Activated gamma-delta T cell treated with Interleukin-2 at 50 U/mL for 16 hours (primary cell): ENCODE results near the gene KIF1A.

Experiments
- DNase-seq: peaks from one replicate; pipeline ENCODE4 v3.0.0-alpha.2; 2020

Gene KIF1A

DNA sequence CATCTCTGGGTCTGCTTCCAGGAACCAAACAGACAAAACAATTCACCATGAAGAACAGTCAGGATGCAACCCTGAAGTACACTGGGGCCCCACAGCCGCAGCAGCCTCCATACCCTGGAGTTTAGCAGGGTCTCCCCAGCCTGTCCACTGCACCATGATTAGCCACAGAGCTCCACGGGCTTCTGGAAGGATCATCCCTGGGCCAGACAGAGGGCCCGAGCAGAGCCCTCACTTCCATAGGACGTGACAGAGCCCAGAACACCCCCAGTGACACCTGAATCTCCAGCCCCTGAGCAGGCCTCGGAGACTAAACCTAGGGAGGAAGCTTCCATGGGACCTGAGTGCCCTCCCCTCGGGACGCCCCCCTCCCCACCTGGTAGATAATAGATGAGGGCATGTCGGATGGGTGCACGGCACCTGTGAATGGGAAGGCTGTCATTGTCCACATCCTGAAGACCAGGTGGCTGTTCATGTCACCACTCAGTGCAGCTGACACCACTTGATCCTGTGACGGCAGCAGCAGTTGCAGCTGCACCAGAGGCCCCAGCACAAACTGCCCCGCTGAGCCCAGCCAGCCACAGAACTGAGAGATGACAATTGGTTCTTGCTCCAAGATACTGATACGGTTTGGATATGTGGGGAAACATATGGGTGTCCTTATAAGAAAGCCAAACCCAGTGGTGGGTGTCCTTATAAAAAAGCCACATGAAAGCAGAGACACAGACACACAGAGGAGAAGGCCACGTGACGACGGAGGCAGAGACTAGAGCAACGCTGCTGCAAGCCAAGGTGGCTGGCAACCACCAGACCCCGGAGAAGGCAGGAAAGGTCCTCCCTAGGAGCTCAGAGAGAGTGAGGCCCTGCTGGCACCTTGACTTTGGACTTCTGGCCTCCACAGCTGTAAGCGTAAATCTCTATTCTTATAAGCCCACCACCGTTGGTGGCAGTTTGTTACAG, 23.2 kb downstream of the KIF1A start:
- no peak for DNase-seq

DNA sequence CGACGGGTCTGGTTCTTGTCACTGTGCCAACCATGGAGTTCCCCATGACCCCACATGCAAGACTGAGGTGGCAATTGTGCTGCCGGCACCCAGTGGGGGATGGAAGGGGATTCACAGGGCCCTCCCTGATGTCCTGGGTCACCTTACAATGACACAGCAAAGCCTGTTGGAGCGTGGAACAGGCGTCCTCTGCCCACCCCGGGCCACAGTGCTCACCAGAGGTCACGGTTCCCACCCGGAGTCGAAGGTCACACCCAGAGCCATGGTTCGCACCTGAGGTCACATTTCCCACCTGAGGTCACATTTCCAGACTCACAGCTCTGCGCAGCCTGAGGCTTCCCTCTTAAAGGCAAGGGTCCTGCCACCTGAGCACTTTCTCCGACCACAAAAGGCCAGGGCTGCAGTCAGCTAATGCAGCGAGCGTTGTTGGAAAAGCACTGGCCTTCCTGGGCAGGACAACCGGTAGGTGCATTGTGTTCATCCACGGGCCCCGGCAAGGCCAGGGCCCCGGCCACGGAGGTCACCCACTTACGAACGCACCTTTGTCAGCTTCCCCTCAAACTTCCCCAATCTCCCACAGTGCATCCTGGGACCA, 24.0 kb downstream of the KIF1A start:
- no peak for DNase-seq

DNA sequence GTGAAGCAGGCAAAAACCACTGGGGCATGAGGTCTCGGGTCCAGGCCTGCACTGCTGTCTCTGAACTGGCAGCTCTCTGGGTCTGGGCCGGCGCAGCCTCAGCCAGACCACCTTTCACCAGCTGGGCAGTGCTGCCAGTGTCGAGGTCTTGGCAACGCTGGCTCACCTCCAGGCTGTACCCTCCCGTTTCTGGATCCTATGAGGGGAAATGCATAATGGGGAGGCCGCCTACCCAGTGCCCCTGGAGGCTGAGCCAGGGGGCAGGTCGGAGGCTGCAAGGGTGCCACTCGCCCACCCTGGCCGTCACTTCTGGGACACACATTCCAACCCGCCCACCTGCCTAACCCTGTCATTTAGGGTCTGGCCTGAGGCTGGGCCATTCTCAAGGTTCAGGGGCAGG, 24.6 kb downstream of the KIF1A start:
- DNase-seq: no peak

DNA sequence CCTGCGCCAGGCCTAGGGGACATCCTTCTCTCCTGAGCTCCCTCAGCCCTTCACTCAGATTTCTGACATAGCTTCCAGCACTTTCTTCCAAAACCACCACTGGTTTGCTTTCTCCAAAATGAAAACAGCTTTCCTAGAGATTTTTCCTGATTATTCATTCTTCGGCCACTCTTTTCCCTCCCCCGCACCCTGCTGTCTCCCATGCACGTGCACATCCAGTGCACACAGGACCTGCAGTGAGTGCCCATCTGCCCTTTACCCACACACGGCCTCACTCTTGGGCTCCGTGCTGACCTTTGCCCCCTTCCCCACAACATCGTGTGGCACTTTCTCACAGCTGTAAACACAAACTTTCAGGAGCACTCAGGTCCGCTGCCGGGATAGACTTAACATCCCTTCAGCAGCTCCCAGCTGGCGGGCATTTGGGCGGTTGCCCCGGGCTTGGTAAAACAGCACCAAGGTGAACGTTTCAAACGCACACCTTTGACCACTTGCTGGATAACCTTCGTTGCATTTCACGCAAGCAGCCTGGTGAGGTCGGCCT, 25.8 kb downstream of the KIF1A start:
- no peak for DNase-seq

DNA sequence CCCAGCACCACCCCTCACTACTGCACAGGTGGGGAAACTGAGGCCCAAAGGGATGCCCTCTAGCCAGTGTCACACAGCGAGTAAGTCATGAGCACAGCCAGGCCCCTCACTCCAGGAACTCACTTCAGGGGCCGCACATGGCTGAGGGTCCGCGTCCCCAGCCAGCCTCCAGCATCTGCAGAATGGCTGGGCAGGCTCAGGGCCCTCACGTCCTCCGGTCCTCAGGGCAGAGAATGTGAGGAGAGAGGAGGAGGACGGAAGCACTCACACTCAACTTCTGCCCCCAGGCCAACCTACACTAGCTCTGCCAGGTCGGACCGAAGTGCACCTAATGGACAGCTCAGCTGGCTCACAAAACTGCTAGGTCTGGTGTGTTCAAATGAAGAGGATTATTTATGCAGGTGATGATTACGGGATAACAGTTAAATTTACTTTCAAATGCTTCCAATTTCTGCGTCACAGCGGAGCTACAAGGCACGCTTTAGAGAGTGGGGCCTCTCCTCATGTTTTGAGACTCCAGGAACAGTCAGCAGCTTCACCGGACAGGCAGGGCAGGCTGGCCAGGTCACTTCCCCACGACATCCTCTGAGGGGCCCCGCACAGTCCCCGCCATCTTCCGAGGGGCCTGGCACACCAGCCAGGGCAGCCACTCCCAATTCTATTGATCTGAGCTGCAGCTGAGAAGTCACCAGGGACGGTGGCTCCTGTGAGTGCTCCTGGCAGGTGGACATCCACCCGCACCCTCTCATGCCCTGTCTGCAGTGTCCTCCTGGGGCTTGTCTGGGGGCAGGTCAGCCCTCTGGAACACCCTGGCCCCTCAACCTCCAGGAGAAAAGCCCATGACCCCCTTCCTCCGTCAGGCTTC, 26.5 kb downstream of the KIF1A start:
- no peak for DNase-seq

DNA sequence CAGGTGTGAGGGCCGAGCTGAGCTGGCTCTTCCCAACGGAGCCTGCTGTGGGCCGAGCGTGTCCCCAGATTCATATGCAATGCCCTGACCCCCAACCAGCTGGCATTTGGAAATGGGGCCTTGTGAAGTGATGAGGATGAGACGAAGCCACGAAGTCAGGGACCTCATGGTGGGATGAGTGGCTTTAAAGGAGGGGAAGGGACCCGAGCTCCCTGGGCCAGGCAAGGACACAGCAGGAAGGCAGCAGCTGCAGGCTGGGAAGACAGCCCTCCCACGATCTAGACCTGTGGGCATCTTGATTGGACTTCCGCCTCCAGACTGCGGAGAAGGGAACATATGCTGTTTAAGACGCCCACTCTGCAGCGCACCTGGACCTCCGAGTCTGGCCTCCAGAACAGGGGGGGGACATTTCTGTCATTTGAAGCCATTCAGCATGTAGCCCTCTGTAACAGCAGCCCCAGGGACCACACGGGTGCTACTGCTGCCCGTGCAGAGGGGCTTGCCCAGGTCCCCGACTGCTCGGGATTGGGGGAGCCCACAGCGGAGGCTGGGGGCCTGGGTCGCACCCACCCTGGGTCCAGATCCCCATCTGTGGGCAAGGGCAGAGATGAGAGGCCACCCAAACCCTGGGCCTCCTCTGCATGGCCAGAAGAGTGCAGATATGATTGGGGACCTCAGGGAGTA, 27.2 kb downstream of the KIF1A start:
- DNase-seq: no peak

DNA sequence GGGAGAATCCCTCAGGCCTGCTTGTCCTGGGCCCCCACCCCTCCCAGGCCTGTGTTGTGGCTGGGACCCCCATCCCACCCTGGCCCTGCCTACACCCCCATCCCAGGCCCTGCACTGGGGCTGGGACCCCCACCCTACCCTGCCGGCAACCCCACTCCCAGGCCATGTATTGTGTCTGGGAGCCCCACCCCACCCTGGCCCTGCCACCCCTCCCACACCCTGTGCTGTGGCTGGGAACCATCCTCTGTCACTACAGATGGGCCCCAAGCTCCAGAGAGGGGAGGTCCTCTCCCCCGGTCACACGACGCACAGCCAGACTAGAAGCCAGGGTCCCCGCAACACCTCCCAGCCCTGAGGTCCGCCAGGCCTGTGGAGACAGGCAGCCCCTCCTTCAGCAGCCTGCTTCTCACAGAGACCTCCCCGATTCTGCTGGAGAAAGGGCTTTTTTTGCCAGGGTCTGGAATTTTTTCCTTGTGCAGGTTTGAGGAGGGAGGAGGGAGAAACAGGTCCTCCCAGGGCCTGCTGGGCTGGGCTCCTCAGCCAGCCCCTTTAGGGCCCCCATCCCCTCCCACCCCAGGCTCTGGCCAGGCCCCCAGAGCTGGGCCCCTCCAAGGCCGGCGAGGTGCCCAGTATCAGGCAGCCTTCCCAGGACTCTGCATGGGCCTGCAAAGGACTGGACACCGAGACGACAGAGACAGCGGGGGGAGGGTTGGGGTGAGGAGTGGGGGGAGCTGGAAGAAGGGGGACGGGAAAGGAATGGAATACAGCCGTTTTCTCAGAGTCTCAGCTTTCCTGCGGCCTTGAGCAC, 28.0 kb downstream of the KIF1A start:
- no peak for DNase-seq

DNA sequence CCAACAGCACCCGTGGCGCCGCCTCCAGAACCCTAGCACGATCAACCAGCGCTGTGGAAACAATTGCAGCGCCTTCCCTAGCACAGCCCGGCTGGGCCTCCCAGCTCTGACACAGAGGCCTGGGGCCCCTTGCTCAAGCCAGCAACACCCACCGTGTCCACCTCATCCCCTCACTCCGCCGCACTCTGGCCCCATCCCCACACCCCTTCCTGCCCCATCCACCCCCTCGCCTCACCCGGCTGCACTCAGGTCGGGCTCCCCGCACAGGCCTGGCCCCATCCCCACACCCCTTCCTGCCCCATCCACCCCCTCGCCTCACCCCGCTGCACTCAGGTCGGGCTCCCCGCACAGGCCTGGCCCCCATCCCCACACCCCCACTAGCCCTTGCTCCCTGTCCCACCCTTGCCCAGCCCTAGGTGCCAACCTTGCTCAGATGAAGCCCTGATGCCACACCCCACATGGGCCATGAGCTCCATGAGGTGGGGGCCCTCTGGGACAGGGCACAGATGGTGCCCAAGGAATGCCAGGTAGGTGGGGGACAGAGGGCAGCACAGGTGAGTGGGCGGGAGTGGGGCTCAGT, 28.7 kb downstream of the KIF1A start:
- DNase-seq: no peak

DNA sequence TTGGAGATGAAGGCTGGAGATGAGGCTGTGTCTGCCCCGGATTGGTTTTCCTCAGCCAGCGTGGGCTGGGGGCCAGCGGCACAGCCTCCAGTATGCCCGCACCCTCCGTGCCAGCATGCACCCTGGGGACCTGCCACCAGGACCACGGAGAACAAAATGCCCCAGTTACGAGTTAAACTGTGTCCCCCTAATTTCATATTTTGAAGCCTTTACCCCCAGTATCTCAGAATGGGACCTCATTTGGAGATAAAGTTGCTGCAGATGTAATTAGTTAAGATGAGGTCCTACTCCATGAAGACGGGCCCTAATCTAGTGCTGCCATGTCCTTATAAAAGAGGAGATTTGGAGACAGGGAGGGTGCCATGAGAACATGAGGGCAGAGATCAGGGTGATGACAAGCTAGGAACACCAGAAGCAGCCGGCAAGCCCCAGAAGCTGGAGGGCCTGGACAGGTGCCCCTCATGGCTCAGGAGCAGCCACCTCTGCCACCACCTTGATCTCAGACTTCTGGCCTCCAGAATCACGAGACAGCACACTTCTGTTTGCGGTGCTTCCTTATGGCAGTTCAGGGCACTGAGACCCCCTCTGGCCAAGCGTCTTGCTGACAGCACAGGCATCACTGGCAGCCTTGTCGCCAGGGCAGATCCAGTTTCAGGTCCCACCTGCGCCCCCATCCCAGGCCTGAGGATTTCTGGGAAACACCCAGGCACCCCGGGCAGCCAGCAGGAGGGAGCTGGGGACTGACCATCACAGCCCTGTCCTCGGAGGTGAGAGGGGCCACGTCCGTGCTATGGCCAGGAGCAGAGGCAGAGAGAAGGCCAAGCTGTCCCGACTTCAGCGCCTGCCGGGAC, 29.4 kb downstream of the KIF1A start:
- no peak for DNase-seq

DNA sequence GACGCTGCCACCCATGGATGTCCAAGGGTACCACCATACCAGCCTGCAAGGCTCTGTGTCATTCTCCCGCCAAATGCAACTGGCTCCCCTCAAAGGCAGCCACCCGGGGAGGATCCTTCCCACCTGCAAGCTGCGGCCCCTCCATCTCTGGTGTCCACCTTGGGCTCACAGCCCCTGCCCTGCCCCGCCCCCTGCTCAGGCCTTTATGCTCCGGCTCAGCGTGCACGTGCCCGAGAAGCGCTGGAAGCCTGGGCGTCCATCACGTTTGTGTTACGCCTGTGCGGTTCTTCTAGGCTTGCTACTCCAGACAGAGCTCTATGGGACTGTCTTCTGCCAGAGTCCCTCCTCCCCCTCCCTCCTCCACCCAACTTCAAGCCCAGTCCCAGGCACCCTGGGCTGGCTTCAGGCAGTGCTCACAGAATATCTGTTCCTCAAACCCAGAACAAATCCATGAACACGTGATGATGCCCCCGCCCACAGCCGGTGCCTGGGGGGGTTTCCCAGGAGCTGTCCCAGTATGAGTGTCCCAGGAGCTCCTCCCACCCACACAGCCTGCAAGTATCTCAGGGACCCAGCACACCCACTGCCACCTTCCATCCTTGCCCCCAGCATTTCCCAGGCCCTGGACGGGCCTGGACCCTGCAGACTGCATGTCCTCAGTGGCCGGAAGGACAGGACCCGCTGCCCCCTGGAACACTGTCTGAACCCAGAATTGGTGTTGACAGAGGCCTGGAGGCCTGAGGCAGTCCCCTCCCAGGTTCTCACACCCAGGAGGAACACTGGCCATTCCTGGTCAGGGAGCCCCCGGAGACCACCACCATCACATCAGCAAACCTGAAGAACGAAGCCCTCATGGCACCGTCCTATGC, 30.3 kb downstream of the KIF1A start:
- DNase-seq: no peak

DNA sequence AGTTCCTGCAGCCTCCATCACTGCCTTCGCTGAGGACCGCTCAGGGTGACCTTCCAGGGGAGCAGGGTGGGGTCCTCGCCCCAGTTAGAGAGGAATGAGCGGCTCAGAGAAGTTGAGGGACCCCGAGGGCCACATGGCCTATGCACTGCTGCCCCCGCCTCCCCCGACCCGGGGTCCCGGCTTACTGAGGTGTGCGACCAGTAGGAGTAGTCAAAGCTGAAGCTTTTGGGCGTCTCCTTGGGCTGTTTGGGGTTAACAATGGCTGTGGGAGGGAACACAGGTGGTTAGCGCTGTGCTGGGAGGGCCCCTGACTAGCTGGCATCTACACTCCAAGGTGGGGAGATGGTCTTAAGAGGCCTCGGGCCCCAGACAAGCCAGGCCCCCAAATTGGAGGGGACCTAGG, 31.0 kb downstream of the KIF1A start:
- DNase-seq: no peak

DNA sequence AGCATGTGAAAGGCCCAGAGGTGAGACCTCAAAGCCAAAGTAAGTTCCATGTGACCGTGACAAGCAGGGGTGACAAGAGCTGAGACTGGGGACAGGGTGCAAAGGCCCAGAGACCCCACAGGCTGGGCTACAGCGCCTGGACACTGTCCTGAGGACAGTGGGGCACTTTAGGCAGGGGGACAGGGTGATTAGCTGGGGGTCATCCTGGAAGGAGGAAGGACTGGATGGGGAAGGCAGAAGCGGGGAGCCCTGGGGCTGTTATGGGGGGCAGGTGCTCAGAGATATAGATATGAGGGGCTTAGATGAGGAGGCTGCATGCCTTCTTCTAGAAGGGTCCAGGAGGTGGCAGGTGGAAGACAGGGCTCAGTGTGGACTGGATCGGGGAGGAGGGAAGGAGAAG, 31.5 kb downstream of the KIF1A start:
- DNase-seq: no peak

DNA sequence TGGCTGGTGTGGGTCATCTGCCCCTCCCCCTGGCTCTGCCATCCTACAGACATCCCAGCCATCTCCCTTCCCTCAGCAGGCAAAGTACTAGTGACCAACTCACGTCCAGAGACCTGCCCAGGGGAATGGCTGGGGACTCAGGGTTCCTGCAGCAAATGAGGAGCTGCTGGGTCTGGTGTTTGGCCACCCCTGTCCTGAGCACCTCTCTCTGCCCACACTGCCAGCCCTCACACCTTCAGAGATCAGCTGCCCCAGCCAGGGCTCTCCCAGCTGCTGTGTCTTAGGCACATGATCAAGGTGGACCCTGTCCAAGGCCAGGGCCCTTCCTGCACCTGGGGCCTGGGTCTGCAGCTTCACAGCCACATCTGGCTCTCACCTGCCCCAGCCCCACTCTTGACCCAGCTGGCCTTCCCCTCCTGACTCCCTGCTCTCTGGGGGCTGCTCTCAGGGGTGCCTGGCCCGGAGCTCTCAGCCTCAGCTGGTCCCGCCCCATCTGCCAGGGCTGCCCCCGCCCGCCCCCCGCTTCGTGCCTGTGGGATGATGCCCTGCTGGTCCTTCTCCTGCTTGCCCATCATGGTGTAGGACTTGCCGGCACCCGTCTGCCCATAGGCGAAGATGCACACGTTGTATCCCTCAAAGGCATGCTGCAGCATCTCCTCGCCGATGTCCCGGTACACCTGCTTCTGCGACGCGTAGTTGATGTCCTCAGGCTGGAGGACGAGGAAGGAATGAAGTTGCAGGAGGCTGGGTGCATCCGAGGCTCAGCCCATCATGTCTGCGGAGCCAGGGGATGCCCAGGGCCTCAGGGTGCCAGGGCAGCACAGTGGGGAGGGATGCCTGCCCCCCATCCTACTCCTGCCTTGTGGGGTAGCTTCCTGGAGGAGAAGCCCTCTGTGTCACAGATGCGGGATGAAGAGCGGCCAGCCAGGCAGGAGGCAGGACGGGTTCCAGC, 32.2 kb downstream of the KIF1A start:
- no peak for DNase-seq

DNA sequence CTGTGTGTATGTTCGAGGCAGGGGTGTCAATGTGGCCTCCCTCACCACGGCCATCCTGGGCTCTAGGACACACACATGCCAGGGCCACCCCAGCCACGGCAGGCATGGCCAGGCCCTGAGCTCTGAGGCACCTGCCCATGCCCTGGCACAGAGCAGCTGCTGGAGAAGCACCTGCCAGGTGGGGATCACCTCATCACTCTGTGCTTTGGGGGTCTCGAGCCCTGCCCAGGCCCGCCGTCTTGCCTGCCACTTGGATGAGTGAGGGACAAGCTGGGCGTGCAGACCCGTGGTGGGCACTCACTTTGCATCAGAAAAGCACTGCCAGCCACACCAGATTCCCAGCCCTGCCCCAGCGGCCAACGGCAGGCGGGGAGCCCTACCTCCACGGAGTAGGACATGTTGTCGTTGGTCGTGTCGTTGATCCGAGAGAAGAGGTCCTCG, 33.1 kb downstream of the KIF1A start:
- no peak for DNase-seq

DNA sequence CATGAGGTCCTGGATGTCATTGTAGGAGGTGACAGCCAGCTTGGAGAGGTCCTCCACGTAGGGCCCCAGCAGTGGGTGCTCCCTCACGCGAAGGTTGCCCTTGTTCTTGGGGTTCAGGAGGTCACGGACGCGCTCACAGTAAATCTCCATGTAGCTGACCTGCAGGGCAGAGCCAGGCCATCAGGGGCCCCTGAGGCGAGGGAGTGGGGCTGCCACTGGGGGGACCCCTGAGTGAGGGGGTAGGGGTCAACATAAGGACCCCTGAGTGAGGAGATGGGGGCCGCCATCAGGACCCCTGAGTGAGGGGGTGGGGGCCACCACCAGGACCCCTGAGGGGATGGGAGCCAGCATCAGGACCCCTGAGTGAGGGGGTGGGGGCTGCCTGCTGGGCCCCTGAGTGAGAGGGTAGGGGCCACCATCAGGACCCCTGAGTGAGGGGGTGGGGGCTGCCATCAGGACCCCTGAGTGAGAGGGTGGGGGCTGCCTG, 33.6 kb downstream of the KIF1A start:
- DNase-seq: no peak

DNA sequence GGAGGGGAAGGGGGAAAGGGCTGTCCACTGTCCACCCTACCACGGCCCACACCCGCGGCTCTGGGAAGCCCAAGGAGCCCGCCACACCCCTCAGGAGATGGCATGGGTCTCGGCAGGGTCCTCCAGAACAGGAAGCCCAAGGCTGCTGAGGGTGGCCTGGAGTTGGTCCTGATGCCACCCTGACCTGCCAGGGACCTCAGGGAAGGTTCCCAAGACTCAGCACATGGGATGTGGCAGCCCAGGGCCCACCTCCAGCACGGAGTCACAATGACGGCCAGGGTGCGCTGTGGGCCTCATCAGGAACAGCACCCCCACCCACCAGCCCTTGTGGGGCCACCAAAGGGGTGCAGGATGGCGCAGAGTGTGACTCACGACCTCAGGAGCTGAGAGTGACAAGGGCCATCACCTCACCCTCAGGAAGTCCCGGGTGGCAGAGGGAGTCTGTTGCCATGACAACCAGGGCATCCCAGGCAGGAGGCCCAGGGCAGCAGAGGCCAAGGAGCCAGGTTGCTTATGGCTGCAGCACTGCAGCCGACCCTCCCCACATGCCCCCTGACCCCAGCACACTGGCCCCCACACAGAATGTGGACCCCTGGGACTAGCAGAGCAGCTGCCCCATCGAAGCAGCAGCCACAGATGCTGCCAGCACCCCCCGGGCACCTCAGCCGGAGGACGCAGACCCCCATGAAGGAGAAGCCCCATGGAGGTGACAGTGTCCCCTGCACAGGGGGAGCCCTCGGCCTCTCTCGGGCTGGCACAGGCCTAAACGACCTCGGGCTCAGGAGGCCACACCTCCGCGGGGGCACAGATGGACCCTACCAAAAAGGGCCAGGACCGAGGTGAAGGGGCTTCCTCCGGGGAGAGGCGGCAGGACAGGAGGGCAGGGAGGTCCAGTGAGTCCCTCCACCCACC, 34.3 kb downstream of the KIF1A start:
- no peak for DNase-seq
